ENCODE data around the gene ISCA2.

The ISCA2 gene

DNA sequence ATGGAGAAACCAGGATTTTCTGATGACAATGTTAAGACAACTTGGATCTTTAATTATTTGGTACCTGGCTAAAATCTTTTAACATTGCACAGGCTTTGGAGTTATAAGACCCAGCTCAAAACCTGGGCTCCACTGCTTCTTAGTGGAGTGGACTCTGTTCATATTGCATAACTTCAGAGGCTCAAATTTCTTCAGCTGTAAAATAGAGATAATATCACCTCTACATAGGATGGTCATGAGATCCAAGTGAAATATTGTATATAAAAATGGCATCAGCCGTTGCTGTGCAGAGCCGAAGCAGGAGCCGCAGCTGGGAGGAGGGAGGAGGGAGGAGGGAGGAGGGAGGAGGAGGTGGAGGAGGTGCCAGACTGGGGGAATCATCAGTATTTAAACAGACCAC, 11.0 kb upstream of the ISCA2 start:
- FAIRE-seq (no peak), DNase-seq (ENCODE audit: low spot score) (no peak)

DNA sequence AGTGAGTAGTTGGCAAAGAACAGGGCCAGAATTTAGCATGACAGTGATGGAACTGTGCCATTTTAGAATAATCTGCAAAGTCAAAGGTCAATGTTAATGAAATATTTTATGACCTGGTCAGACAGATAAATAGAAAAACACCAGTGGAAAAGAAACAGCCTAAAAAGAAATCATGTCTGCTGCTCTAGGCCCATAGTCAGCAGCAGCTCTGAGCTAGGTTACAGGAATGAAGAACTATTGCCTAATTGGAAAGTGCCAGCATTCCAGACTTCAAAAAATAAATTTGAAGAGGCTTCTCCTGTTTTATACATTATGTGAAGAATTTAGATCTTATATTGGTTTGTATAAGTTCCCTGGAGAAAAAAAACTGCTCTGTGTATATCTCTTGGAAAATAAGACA, 10.2 kb upstream of the ISCA2 start:
- FAIRE-seq (no peak), DNase-seq (ENCODE audit: low spot score) (no peak)

DNA sequence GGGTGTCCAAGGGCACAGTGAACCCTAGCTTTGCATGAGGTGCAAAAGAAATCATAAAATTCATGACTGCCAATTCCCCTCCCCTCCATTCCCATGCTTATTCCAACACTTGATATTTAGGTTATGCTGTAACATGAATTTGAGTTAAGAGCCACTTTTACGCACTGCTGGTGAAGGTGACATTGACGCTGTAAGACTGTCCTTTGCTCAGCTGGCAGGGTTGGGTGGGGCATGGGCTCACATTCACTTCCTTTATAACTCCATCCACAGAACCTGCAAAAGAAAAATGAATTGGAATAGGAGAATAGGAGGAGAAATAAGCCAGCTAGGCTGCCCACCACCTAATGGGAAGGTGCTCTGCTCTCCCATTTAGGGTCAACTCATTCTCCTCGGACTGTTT, 7.4 kb upstream of the ISCA2 start:
- FAIRE-seq (no peak), DNase-seq (ENCODE audit: low spot score) (no peak)

DNA sequence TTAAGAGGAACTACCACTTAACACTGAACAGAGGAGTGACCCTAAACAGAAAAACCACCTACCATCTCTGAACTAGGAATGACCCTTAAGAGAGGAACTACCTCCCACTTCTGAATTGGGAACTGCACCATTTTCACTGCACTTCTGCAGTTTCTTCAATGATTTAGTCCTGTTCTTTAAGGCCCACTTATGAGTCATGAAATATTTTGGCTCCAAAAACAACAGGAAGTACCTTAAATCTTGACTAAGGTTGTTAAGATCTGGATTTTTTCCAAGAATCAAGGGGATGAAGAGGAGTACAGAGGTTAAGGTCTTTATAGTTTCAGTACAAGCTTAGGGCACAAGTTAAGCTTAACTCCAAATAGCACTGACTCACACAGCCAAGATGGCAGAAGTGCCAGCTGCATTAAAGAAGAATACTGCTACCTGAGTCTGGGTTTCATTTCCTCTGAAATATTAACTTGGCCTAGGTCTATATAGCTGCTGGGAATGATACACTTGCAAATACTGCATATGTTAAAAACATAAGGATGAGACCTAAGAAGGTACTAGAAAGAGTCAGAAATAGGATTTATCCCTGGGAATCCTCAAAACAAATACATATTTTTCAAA, 4.7 kb upstream of the ISCA2 start:
- peak; percentile 75 for FAIRE-seq
- peak; percentile 79 for DNase-seq (ENCODE audit: low spot score)

DNA sequence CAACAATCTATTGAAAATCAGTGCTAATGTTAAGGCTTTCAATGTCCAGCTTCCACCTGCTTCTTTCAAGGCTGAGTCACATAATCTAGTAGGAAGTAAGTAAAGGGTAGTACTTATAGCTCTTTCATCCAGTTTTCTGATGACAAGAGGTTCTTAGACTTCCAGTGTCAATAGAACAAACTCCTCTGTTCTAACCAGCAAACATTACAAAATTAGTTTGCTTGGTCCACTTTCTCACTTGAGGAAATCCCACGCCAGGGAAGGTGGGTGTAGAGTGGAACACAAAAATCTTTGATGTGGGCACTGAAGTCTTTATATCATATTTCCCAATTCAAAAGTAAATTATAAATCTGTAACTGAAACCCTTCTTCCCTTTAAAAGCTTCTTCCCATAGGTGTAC, 3.1 kb upstream of the ISCA2 start:
- DNase-seq (ENCODE audit: low spot score) (no peak), FAIRE-seq (no peak)

DNA sequence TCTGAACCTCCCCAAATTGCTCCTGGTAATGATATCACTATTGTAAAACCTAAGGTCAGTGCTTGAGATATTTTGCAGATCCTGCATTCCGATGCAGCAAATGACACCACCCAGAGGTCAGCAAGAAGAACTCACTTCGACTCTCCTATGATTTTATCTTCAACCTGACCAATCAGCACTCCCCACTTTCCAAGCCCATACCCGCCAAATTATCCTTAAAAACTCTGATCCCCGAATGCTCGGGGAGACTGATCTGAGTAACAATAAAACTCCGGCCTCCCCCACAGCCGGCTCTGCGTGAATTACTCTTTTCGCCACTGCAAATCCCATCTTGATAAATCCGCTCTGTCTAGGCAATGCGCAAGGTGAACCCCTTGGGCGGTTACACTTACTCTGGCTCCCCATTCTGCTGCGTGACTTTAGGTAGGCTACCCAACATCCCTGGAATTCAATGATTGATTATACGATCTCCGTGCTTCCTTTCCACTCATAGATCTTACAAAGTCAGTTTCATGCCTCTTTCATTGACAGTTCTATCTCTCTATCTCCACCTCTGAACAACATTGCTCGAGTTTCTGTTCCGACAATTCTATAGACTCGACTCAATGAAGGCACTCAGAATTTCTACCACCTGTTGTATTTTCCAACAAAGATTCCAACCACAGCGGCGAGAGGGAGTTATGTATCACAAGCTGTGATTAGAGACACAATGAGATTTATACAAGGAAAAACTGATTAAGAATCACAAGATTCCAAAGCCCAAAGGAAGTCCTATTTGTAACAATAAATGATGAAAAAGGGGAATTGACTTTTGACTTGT, 1.4 kb upstream of the ISCA2 start:
- FAIRE-seq (no peak), DNase-seq (ENCODE audit: low spot score) (no peak)

DNA sequence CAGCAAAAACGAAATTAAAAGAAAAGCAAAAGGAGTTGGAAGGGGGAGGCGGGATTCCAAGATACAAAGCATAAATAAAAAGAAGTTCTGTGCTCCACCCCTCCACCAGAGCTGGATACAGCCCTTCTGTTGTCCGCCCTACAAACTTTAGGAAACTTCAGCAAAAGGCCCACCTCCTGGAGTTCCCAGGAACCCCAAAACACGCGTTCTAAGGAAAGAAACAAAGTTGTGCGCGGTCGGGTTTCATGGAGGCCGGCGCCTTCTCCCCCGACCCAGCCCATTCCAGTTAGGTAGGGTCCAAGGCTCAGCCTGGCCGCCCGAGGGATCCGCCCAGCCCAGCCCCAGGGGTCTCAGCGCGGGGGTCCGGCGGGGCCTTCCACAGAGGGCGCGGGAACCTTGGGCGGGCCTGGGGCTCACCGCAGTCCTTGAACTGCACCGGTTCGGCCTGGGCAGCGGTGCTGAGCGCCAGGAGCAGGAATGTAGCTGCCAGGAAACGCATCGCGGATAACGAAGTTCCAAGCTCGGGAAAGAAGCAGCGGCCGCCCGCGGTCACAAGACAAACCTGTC, 706 bp upstream of the ISCA2 start, which contains the start of gene NPC2:
Gene NPC2 (minus strand): TSS at position 530 of the 567 bp plus-strand sequence. CDS start 31 bp downstream, at position 499.
- DNase-seq (ENCODE audit: low spot score) (no peak), FAIRE-seq (no peak)

DNA sequence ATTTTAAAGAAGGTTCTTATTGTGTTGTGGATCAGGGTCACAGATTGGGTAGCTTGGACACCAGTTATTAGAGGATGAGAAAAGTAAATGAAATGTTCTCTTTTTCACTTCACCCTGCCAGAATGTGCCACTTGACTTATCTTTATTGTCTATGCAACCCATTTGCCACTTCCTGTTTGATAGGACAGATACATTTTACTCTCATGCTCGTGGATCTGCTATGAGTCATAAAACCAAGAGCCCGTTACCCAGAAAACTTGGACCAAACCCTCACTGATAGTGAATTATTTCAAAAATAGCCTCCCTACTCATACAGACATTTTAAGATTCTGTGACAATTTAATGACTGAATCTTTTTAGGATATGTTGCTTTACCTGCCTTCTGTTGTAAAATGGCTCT, 1.8 kb downstream of the ISCA2 start:
- FAIRE-seq, result peak; percentile 23

DNA sequence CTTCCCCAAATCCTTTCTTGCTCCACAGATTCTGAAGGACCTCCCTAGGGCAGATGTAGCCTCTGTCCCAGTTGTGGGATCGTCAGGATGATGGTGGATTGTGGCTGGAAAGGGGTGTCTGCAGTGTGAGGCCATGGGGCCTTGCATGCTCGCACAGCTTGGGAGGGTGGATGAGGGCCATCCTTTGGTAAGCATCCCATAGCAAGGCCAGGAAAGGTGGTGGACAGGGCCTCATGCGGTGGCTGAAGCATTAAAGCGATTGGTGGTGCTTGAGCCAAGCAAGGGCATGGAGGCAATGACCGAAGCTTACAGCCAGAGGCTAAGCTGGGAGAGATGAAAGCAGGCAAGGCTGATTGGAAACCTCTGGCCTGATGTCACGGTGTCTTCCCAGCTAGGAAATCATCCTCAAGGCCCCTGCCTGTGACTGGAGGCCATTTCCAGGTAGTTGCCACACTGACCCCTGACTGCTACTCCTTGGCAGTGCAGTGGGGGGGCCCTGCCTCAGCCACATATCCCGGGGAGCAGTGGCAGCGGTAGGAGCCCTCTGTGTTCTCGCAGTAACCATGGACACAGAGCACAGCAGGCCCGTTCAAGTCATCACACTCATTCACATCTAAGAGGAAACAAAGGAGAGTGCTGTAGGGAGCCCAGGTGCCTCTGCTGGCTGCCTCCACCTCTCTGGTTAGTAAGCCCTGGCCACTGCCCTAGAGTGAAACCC, 7.0 kb downstream of the ISCA2 start:
- no peak for FAIRE-seq
- DNase-seq (ENCODE audit: low spot score), result no peak

More for the DNA sequence above, 1.8 kb downstream of the ISCA2 start:
- no peak for DNase-seq (ENCODE audit: low spot score)

DNA sequence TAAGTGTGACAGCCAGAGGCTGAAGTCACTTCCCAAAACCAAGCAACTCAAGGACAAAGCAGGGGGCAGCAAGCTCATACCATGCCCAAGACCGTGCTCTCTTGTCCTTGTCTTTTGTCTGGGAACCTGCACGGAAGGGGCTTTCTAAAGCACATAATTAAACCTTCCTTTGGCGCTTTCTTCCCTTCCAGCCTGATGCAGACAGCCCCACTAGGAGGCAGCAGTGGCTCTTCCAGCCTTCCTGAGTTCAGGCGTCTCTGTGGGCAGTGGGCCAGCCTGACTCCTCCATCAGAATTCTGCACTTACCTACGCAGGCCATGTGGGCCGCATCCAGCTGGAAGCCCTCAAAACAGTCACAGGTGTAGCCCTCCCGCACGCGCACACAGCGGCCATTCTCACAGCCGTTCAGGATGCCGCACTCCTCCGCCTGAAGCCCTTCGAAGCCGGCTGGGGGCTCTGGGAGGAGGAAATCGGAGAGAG, 7.6 kb downstream of the ISCA2 start:
- no peak for DNase-seq (ENCODE audit: low spot score)
- no peak for FAIRE-seq

DNA sequence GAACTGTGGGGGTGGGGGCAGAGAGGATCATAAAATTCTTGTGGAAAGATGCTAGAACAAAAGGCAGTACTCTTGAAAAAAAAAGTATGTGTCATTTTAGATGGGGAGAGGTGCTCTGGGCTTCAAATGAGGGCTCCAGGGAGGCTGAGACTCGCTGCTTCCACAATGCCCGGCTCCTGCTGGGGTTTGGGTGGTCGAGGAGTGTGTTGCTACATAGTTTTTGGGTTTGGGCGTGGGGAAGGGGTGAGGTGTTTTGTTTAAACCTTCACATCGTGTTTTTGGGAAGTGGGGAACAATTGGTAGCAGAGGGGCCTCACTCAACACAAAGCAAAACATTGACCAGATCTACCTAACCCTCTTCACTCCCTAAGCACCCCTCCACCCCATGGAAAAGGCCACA, 8.1 kb downstream of the ISCA2 start:
- FAIRE-seq, result no peak
- DNase-seq (ENCODE audit: low spot score), result no peak

DNA sequence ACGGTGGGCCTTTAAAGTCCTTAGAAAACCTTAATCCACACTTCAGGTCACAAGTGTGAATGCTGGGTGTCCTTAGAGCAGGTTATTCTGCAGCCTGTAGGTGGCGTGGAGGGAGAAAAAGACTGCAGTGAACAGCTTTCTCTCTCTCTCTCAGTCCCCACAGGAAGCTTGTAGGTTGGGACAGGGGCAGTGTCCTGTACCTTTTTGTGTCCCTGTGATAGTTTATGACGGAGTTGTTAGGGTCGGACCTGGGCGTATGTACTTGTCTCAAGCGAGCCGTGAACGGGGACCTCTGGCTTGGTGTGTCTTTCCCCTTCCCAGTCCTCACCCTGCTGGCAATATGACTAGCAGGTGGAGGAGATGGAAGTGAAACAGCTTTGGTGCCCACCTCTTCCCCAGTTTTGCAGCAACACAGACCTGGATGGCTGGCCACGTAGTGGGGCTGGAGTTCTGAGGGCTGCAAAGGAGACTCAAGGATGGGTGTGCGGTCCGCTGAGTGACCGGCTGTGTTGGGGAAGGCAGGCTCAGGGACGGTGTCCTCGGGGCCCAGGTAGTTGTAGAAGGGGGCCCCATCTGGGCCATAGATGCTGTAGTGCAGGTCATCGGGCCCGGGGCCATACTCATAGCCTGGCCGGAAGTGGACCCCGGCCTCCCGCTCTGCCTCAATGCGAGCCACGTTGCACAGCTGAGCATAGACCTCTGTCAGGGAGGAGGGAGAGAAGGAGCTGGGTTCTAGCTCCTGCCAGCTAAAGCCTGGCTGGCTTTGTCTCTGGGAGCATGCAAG, 8.9 kb downstream of the ISCA2 start:
- FAIRE-seq, result no peak
- DNase-seq (ENCODE audit: low spot score), result no peak

DNA sequence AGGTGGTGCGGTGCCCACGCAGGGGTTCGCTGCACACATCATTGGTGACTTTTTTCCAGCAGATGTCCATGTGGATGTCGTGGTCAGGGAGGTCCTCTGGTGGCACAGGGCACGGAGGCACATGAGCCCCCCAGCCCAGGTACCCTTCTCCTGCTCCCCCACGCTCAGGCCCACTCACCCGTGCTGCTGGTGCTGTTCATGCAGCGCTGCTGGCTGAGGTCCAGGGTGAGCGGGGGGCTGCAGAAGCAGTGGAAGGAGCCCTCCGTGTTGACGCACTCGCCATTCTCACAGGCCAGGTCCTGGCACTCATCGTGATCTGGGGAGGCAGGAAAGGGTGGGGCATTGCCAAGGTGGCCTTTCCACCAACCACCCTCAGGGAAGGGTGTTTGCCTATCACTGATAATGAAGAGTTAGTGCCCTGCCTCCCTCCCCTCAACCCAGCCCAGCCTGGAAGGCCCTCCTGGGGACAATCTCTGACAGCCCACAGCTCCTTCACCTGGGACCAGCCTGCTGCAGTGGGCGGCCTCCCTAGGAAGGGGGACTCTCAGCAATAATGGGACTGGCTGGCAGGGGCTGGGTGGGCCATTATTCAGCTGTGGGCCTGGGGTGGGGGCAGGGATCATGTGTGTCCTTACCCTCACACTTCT, 9.8 kb downstream of the ISCA2 start:
- DNase-seq (ENCODE audit: low spot score) (no peak), FAIRE-seq (no peak)

DNA sequence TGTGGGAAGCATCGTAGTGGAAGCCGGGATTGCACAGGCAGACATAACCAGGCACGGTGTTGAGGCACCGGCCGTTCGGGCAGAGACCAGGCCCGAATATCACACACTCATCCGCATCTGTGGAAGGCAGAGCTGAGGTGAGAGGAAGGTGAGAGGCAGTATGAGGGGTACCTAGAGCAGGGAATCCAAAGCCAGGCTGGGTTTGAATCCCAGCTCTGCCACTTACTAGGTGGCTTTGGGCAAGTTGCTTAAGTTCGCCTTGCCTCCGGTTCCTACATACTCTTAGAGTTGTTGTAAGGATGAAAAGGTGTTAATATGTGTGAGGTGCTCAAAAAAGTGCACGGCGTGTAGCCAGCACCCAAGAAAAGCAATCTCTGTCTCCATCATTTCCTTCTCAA, 10.4 kb downstream of the ISCA2 start:
- DNase-seq (ENCODE audit: low spot score) (no peak), FAIRE-seq (no peak)

DNA sequence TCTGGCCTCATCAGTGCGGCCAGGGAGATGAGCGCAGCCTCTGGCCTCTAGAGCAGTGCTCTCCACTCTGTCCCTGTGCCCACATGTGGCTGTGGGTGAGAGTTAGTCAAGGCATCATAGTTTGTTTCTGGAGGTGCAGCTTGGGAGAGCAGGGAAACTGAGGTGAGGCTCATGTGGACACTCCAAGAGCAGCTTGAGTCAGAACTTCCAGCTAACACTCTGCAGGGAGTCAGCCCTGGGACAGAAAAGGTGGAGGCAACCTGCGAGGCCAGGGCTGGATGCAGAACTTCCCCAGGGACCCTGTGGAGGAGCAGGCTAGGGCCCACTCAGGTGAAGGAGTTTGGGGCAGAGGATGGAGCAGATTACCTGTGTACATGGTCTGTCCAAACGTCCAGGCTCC, 10.8 kb downstream of the ISCA2 start:
- DNase-seq (ENCODE audit: low spot score) (no peak), FAIRE-seq (no peak)

DNA sequence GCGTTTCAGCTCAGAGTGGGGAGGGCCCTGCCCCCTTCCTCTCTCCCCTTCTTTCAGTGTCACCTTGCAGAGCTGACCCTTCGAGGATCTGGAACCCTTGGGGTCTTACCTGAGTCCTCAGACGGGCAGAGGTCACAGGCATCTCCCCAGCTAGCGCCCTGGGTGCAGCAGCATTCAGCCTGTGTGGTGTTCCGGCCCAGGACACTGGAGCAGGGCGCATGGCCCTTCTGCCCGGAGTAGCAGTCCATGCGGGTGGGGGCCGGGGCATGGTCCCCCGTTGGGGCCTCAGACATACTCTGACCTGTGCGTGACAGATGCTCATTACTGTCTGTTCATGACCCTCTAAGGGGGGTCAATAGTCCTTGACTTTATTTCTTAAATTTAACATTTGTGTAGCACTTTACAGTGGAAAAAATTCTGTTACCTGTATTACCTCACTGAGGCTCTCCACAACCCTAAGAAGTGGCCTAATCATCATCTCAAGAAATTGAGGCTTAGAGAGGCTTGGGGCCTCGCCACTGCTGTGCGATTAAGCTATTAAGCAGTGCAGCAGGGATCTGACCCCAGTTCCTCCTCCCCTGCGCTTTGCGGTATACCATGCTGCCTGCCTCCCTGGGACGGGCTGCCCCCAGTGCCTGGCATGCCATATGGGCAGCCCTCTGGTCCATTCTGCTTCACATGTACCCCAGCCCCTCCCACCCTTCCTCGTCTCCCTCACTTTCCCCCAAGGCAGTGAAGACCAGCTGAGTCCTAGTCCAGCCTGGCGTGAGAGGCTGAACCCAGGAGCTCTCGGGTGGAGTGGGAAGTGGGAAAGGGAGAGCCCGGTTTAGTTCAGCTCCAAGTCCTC, 11.5 kb downstream of the ISCA2 start:
- no peak for DNase-seq (ENCODE audit: low spot score)
- FAIRE-seq, result no peak

DNA sequence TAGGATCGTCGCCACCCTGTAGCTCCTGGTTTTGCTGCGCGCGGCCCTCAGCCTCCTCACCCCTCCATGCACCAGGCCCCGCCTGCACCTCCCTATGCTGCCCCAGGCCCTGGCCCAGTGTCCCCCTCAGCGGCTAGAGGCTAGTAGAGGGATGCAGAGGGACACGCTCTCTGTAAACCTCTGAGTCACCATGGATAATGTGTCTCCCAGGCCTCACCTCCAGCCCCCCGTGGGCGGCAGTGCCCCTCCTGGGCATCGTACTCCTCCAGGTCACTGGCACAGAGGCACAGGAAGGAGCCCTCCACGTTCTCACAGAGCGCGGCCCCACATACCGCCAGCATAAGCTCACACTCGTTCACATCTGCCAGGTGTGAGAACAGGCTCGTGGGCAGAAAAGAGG, 12.3 kb downstream of the ISCA2 start:
- FAIRE-seq (no peak), DNase-seq (ENCODE audit: low spot score) (no peak)

DNA sequence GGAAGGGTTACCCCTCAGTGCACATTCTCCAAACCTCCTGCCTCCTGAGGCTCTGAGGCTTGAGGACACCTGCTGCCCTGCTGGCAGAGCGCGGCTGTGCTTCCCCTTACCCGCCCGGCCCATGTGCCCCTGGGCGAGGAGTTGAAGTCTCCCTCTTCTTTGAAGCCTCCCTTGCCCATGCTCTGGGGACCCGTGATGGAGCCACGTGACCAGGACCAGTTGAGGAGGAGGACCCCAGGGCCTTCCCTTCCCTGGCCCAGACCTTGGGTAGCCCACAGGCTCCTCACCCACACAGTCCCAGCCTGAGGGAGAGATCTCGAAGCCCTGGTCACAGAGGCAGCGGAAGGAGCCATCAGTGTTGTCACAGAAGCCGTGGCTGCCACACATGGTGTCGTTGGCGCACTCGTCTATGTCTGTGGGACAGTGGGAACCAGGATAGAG, 12.9 kb downstream of the ISCA2 start:
- DNase-seq (ENCODE audit: low spot score) (no peak), FAIRE-seq (no peak)

DNA sequence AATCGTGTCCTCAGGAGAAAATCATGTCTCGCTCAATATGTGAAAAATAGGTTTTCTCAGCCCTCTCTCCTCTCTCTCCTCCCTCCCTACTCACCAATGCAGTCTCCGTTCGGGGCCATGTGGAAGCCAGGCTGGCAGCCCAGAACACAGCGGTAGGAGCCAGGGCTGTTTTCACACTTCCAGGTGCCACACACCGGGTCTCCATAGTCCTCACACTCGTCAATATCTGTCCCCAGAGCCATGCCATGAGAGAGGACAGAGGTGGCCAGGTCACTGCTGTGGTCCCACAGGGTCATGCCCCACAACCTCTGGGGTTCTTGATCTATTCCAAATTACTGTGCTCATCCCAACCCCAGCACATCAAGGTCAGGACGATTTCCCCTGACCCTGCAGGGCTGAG, 13.5 kb downstream of the ISCA2 start:
- no peak for FAIRE-seq
- DNase-seq (ENCODE audit: low spot score), result no peak

DNA sequence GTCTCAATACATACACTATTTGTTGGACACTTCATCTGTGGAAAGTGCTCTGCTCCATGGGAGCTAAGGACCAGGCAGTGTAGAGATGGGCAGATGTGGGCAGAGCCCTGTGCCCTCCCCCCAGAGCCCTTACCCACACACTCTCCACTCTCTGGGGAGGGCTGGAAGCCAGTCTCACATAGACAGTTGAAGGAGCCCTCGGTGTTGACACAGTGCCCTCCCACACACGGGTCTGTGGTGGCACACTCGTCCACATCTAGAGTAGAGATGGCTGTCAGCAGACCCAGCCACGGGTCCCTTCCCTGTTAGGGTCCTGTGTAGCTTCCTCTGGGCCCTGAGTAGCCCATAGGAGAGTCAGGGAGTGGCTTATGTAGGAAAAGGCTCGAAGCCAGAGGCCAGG, 14.3 kb downstream of the ISCA2 start:
- no peak for FAIRE-seq
- DNase-seq (ENCODE audit: low spot score), result no peak
